ENCODE measurements around the gene LDHB.
"Not testable (repeated sequence)": the region's sequence is repeated elsewhere in the genome, so short reads cannot be mapped to it uniquely, and the experiment has no call there.

Gene LDHB

GRCh38 chr12:21659383-21659782 is 1.7 kb upstream of the LDHB start:
- DNase-seq: no peak

DNA sequence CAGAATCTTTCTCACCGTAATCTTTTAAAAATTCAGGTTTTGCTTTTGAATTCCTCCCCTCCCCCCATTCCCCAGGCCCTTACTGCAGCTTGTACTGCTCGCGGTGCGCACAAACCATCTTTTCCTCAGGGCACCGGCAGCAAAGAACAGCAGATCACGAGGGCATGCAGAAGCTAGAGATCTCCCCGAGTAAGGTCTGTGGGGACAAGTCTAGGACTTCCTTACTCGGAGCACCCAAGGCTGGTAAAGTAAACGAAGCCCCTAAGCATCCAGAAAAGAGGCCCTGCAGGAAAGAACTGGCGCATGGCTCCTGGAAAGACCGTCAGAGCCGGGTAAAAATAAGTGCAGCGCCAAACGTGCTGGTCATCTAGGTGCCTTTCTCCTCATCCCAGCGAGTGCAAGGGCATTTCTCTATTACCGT is 727 bp downstream of the LDHB start:
- DNase-seq: no peak

DNA sequence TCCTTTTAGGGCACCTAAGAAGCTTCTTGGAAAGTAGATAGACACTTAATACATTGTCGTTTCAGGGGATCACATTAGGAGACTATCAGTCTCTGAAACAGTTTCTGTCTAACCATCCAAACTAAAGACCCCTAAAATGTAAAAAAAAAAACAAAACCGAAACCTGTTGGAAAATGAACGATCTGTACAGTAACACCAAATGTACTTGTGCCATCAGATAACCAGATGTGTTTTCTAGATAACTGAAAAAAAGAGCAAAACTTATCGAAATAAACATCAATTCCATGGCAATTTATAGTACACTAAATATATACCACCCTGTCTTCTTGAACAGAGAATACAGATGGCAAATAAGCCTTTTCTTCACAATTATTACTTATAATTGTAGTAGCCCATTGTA is 2.1 kb downstream of the LDHB start:
- DNase-seq: no peak

DNA sequence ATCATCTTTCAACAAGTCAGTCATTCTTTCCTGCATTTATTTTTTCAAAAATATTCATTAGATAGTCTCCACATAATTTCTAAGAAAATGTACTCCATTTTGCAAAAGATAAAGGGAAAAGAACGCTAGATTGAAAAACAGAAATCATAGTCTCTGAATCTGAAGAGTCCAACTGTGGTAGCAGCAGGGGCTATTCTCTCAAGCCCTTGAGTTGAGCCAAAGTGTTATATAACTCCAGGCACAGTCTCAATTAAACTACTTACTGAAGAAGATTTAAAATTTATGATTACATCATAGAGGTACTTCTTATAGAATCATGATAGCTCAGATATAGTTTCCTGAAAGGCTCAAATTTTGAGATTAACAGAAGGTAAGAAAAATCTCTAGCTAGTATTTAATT is 5.8 kb downstream of the LDHB start:
- no peak for DNase-seq

- no peak for DNase-seq
Observed at GRCh38 chr12:21650997-21651396, 6.6 kb downstream of the LDHB start.

GRCh38 chr12:21649034-21649433 is 8.6 kb downstream of the LDHB start:
- DNase-seq: no peak

GRCh38 chr12:21648378-21648777 is 9.3 kb downstream of the LDHB start:
- DNase-seq: no peak

- DNase-seq: no peak
Observed at GRCh38 chr12:21647179-21647578, 10.5 kb downstream of the LDHB start.

- not testable (repeated sequence) for DNase-seq
Observed at GRCh38 chr12:21645041-21645500, 12.6 kb downstream of the LDHB start.

GRCh38 chr12:21644516-21644915 is 13.1 kb downstream of the LDHB start:
- no peak for DNase-seq

- DNase-seq: no peak
Observed at GRCh38 chr12:21643758-21644157, 13.9 kb downstream of the LDHB start.

- no peak for DNase-seq
Observed at GRCh38 chr12:21642707-21643389, 14.8 kb downstream of the LDHB start.

DNA sequence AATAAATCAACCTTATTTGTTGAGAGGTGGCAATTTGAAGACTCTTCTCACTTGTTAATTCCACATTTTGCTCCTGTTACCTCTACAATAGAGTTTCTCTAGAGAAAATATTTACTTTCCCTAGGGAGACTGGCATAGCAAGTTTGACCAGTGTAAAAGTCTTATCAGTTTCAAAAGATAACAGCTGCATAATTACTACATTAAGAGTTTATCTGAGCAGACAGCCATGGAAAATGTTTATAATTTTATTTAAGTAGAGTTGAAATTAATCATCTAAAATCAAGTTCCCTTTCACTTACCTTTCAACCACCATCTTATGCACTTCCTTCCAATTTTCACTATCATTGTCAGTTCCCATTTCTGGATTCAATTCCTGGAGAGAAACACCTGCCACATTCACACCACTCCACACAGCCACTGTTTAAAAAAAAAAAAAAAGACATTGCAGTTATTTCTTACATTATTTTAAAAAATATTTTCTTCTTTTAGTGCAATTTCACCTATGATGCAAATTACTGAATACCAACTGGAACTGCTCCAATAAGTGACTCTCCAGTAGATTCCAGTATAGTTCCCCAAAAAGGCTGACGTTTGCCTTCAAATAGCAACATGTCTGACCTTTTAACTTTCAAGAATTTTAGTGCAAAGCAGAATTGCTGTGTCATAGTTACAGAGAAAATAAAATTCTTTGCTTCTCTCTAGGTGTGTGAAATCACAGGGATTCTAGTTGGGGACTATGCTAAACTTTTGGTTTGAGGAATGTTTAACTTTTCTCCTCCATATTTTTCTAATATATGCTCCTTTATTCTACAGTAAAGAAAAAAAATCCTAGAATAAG is 19.4 kb downstream of the LDHB start:
- DNase-seq: no peak

- no peak for DNase-seq
Observed at GRCh38 chr12:21634245-21634644, 23.4 kb downstream of the LDHB start.

GRCh38 chr12:21631367-21631766 is 26.3 kb downstream of the LDHB start:
- DNase-seq: no peak

GRCh38 chr12:21627924-21628323 is 29.7 kb downstream of the LDHB start:
- DNase-seq: no peak

- no peak for DNase-seq
Observed at GRCh38 chr12:21618566-21618965, 39.1 kb downstream of the LDHB start.

DNA sequence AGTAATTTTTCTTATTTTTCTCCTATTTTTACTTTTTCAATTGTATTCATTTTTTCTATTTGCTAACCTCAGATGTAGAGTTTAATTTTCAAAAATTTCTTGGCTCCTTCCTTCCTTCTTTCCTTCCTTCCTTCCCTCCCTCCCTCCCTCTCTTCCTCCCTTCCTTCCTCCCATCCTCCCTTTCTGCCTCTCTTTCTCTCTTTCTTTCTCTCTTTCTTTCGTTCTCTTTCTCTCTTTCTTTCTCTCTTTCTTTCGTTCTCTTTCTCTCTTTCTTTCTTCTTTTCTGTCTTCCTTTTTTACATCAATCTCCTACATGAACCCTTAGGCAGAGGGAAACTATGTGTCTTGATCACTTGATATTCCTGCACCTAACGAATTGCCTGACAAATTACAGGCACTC is 40.6 kb downstream of the LDHB start:
- no peak for DNase-seq

GRCh38 chr12:21615431-21615830 is 42.2 kb downstream of the LDHB start:
- DNase-seq: no peak

DNA sequence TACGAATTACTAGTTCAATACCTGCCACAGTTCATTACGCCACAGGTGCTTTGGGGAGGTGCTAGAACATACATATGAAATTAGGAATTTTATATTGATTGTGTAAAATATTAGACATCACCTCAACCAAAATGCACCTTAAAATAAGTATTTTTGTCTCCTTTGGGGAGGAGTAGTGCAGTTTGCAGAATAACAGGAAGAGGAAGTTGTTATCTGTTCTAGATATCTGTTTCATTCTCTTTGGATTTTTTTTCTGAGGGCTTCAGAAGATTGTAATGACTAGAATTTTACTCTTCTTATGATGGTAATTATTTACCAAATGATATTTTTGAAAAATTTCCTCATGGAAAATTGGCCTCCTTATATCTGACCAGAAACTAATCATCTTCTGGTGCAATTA is 43.1 kb downstream of the LDHB start:
- DNase-seq: no peak

DNA sequence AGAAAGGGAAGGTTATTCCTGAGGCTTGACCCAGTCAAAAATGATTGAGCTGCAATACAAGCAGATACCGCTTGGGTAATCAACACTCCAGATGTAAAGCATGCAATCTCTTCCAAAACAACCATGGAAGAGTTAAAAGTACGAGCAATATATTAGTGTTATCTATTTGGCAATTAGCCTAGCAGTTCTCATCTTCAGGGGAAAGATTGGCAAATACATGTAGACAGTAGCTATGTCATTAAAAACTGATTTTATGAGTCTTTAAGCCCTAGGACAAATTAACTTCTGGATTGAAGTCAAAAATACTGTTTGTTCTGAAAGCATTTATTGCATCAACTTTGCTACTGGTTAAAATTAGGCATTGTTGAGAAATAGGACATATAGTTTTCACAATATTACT is 43.7 kb downstream of the LDHB start:
- peak; percentile 77 for DNase-seq

DNA sequence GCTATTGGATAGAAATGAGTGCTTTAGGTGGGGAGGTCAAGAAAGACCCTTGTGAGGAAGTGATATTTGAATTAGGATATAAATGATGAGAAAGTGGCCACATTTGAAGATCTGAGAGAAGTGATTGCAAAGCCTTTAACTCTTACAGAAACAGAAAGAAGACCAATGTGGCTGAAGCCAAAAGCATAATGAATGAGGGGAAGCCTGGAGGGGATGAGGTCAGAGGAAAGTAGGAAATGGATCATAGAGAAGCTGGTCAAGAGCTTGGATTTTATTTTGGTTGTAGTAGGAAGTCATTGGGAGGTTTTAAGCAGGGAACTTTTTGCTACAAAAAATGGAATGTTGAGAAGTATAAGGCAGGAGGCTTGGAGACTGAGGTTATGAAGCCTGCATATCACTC is 49.4 kb downstream of the LDHB start:
- no peak for DNase-seq

DNA sequence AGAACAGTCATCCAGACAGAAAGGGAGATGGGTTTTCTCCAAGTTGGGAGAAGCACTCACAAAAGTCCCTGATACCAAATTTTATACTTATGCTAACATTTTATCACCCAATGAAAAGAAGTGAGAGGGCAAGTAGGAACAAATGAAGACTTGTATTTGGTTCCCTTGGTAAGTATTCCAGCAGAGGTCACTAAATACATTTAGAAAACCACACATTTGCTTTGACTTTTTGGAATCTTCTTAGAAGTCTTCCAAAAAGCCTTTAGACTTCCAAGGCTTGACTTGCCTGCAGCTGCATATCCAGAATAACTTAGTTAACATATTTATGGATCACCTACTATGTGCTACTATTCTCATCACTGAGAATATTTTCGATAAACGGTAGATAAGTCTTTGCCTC is 49.9 kb downstream of the LDHB start:
- no peak for DNase-seq

DNA sequence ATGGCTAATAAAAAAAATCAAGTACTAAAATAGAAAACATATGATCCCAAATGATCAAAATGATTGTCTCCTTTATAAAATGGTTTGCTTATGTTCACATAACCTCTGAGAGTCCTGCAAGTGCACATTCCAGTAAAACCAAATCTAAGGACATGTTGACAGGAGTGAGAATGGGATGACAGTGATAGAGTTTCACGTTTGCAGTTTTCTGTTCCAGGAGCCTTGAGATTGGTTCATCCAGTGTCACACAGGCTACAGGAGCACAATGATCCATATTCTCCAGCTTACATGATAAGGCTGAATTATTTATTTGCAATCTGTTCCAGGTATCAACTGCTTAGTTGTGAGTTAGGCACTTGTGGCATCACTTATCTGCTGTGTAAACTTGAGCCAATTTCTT is 51.5 kb downstream of the LDHB start:
- no peak for DNase-seq
